Testis (tissue), 2 donors: ENCODE data around the gene KRTAP4-9.

Experiments
- POLR2A ChIP-seq: fragments of 450-650 bp; IDR thresholded peaks from one replicate; pipeline ENCODE4 v1.6.1; 2017; ENCODE audit warnings: antibody characterized with exemption, mild to moderate bottlenecking, moderate library complexity
- TF ChIP-seq, protein P1 (sequence below), 3 experiments: fragments of 450-650 bp in 2 of 3; fragments of 200-600 bp in 1 of 3; sonication (generic) in 1 of 3; IDR thresholded peaks; one replicate each; pipeline ENCODE4 v1.5.1; 2016 to 2019; ENCODE audit warnings: antibody characterized with exemption in 3 of 3, mild to moderate bottlenecking in 2 of 3, moderate library complexity in 1 of 3

DNA sequence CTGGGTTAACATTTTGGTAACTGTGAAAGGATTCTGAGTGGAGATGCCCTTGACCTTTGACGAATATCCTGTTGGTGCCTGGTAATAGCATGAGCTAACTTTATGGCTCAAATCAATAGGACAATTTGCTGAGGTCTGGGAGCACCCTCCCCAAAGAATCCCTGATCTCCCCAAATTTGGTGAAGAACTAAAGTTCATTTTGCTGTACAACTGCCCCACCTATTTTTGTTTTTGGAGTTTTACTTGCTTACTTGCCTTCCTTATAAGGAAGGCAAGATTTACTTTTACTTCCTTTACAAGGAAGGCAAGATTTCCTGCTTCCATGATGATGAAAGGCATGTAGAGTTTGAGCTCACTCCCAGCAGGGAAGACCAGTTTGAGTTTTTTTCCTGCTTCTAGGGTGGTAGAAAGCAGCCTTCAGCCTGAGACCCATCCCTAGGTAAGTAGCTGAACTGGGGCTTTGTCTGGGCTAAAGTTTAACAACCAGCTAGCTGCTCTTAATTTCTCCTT lies 2.8 kb downstream of the KRTAP4-9 start:
- TF ChIP-seq, protein P1, sequence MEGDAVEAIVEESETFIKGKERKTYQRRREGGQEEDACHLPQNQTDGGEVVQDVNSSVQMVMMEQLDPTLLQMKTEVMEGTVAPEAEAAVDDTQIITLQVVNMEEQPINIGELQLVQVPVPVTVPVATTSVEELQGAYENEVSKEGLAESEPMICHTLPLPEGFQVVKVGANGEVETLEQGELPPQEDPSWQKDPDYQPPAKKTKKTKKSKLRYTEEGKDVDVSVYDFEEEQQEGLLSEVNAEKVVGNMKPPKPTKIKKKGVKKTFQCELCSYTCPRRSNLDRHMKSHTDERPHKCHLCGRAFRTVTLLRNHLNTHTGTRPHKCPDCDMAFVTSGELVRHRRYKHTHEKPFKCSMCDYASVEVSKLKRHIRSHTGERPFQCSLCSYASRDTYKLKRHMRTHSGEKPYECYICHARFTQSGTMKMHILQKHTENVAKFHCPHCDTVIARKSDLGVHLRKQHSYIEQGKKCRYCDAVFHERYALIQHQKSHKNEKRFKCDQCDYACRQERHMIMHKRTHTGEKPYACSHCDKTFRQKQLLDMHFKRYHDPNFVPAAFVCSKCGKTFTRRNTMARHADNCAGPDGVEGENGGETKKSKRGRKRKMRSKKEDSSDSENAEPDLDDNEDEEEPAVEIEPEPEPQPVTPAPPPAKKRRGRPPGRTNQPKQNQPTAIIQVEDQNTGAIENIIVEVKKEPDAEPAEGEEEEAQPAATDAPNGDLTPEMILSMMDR (IDR thresholded peaks at IDR 0.05), result no peak
- no peak for TF ChIP-seq POLR2A
